GM12875 (cell line): Measurements from ENCODE around the gene STRADA.

Experiments
- H3K4me3 ChIP-seq: one replicate; pipeline ENCODE4 v1.5.1; 2011; ENCODE audit warnings: low read depth, low read length, control low read depth
- CTCF ChIP-seq: IDR thresholded peaks from 2 replicates; pipeline ENCODE4 v1.5.1; 2011; ENCODE audit warnings: low read depth, mild to moderate bottlenecking, control low read depth, inconsistent platforms, low read length, moderate library complexity, borderline replicate concordance; ENCODE audit not compliant: insufficient read depth

Gene STRADA

GRCh38 chr17:63754046-63754445, 12.4 kb upstream of the STRADA start:
- no peak overlapping the region for H3K4me3 ChIP-seq
- TF ChIP-seq CTCF, result no peak

- no peak for TF ChIP-seq CTCF
- H3K4me3 ChIP-seq, result no peak overlapping the region
These were observed 11.6 kb upstream of the STRADA start for GRCh38 chr17:63753215-63753614.

- H3K4me3 ChIP-seq, result no peak overlapping the region
- TF ChIP-seq CTCF, result no peak
These were observed 11.1 kb upstream of the STRADA start for GRCh38 chr17:63752707-63753106.

GRCh38 chr17:63751806-63752205, 10.2 kb upstream of the STRADA start:
- TF ChIP-seq CTCF, result no peak

GRCh38 chr17:63741143-63741407, 524 bp downstream of the STRADA start:
- H3K4me3 ChIP-seq, result peak overlapping the region; percentile 68
- TF ChIP-seq CTCF, result no peak

More at GRCh38 chr17:63751806-63752205, 10.2 kb upstream of the STRADA start:
- H3K4me3 ChIP-seq, result no peak overlapping the region

- TF ChIP-seq CTCF, result no peak
- H3K4me3 ChIP-seq, result peak overlapping the region; percentile 68
These were observed 996 bp downstream of the STRADA start for GRCh38 chr17:63740464-63741142.

GRCh38 chr17:63735691-63736090, 5.9 kb downstream of the STRADA start:
- H3K4me3 ChIP-seq, result no peak overlapping the region
- no peak for TF ChIP-seq CTCF
